Endodermal cell (in vitro differentiated cells): ENCODE measurements around the gene VPS13D. TPM values are rescaled to one million over a fixed set of nuclear protein-coding genes. Genes with fewer than 3 reads are reported as not detected.
A peak's percentile ranks its signal among the peaks of the same experiment; 100 is the strongest.

Experiments used
- DNase-seq: peaks from one replicate; pipeline ENCODE4 v3.0.0-alpha.2; 2017
- H3K27ac ChIP-seq: 2 replicates; pipeline ENCODE4 v1.5.1; 2013; ENCODE audit warnings: mild to moderate bottlenecking, low read depth, low read length, moderate library complexity
- H3K27me3 ChIP-seq: 2 replicates; pipeline ENCODE4 v1.6.1; 2013; ENCODE audit warnings: mild to moderate bottlenecking, low read length, moderate library complexity; ENCODE audit not compliant: insufficient read depth, control insufficient read depth, poor library complexity, severe bottlenecking
- H3K36me3 ChIP-seq: 2 replicates; pipeline ENCODE4 v1.7.0; 2013; ENCODE audit warnings: mild to moderate bottlenecking, low read length, moderate library complexity; ENCODE audit not compliant: control insufficient read depth, insufficient read depth
- H3K4me1 ChIP-seq: one replicate; pipeline ENCODE4 v1.7.0; 2013; ENCODE audit warnings: low read length; ENCODE audit not compliant: control insufficient read depth, insufficient read depth
- H3K4me3 ChIP-seq: 2 replicates; pipeline ENCODE4 v1.5.1; 2013; ENCODE audit warnings: mild to moderate bottlenecking, low read length, moderate library complexity
- H3K9ac ChIP-seq: 2 replicates; pipeline ENCODE4 v1.6.1; 2013; ENCODE audit warnings: mild to moderate bottlenecking, low read length, moderate library complexity; ENCODE audit not compliant: poor library complexity, severe bottlenecking; ENCODE audit errors: extremely low read depth
- H3K9me3 ChIP-seq: 2 replicates; pipeline ENCODE4 v1.6.1; 2013; ENCODE audit warnings: mild to moderate bottlenecking, low read length, moderate library complexity; ENCODE audit not compliant: control insufficient read depth
- H3K27ac Mint-ChIP-seq: 2 replicates; pipeline ENCODE4 v1.8.0; 2020; ENCODE audit warnings: mixed read lengths
- H3K27me3 Mint-ChIP-seq: 2 replicates; pipeline ENCODE4 v1.8.0; 2021; ENCODE audit warnings: mild to moderate bottlenecking, mixed read lengths; ENCODE audit not compliant: insufficient read depth
- H3K36me3 Mint-ChIP-seq: 2 replicates; pipeline ENCODE4 v1.8.0; 2020; ENCODE audit warnings: low read depth, mixed read lengths
- H3K4me1 Mint-ChIP-seq: 2 replicates; pipeline ENCODE4 v1.8.0; 2020; ENCODE audit warnings: mixed read lengths
- H3K4me3 Mint-ChIP-seq: 2 replicates; pipeline ENCODE4 v1.8.0; 2020; ENCODE audit warnings: mild to moderate bottlenecking, moderate library complexity, mixed read lengths
- H3K9me3 Mint-ChIP-seq: 2 replicates; pipeline ENCODE4 v1.8.0; 2020; ENCODE audit warnings: mild to moderate bottlenecking, mixed read lengths
- CTCF ChIP-seq: fragments of 200-600 bp; sonication (generic); conservative IDR thresholded peaks from 2 replicates; pipeline ENCODE4 v1.5.0; 2021; ENCODE audit warnings: antibody characterized with exemption, mild to moderate bottlenecking
- WGBS, 2 experiments: methylation state at CpG; one replicate each; pipeline versions ENCODE4 v1.1.5 to v1.1.7; 2013; ENCODE audit warnings: missing lambda C conversion rate in 2 of 2, mixed read lengths in 1 of 2; ENCODE audit not compliant: insufficient coverage in 1 of 2, insufficient read length in 1 of 2; 5-methylcytosine and 5-hydroxymethylcytosine counted together
- total RNA-seq, 2 donors: library from RNA; stranded (reverse); fragmentation: NEBNext Ultra II Directional in 1 of 2; extraction: Animal tissue kit (Norgen Biotek cat#: 25700) in 1 of 2; gene quantifications; 2 replicates in 1 of 2; 3 replicates in 1 of 2; pipeline ENCODE4 v1.2.1, GENCODE V29; 2021

VPS13D gene
- total RNA-seq, 2 donors from 2014 or later, result 32.5 to 36.7 TPM

- DNase-seq, result no peak
- TF ChIP-seq CTCF, result no peak
- peak overlapping the region; percentile 80 for H3K4me3 Mint-ChIP-seq
- Histone ChIP-seq H3K27me3 (no peaks in the 10 kb centered on the region), H3K9ac (no peak overlapping the region), H3K36me3 (no peaks in the 10 kb centered on the region), H3K9me3 (no peaks in the 10 kb centered on the region), H3K4me3 (no peak overlapping the region), H3K27ac (no peak overlapping the region), H3K4me1 (no peaks in the 10 kb centered on the region)
- peaks cover 10% of the 10 kb centered on the region for H3K9me3 Mint-ChIP-seq
- WGBS, 2 experiments, result 86 to 95% methylated on average over 4 to 7 of the region's 7 CpGs
- no peak overlapping the region for H3K27ac Mint-ChIP-seq
- H3K4me1 Mint-ChIP-seq, result peaks cover 4% of the 10 kb centered on the region
- H3K36me3 Mint-ChIP-seq, result no peaks in the 10 kb centered on the region
- peaks cover 5% of the 10 kb centered on the region for H3K27me3 Mint-ChIP-seq
Observed at GRCh38 chr1:12228979-12229378, 851 bp upstream of the VPS13D start.

GRCh38 chr1:12229386-12229834, 420 bp upstream of the VPS13D start:
- Mint-ChIP-seq H3K27ac (no peak overlapping the region), H3K4me3 (peak overlapping the region; percentile 80), H3K4me1 (peaks cover 4% of the 10 kb centered on the region), H3K27me3 (peaks cover 3% of the 10 kb centered on the region), H3K9me3 (peaks cover 5% of the 10 kb centered on the region), H3K36me3 (no peaks in the 10 kb centered on the region)
- Histone ChIP-seq H3K9ac (no peak overlapping the region), H3K4me3 (no peak overlapping the region), H3K36me3 (no peaks in the 10 kb centered on the region), H3K27me3 (no peaks in the 10 kb centered on the region), H3K9me3 (no peaks in the 10 kb centered on the region), H3K27ac (no peak overlapping the region), H3K4me1 (no peaks in the 10 kb centered on the region)
- WGBS, 2 experiments, result 84 to 93% methylated on average over 8 to 13 of the region's 13 CpGs
- no peak for TF ChIP-seq CTCF
- DNase-seq, result no peak

- H3K27ac ChIP-seq, result no peak overlapping the region
- Mint-ChIP-seq H3K27ac (no peak overlapping the region), H3K36me3 (peaks cover 5% of the 10 kb centered on the region), H3K4me1 (peaks cover 4% of the 10 kb centered on the region), H3K4me3 (peak overlapping the region; percentile 80), H3K9me3 (no peaks in the 10 kb centered on the region), H3K27me3 (peaks cover 2% of the 10 kb centered on the region)
- no peaks in the 10 kb centered on the region for H3K9me3 ChIP-seq
- WGBS, 2 experiments, result 5 to 10% methylated on average over 7 to 36 of the region's 36 CpGs
- peak; percentile 74 for DNase-seq
- no peaks in the 10 kb centered on the region for H3K27me3 ChIP-seq
- TF ChIP-seq CTCF, result no peak
- H3K9ac ChIP-seq, result peak overlapping the region; percentile 49
- no peaks in the 10 kb centered on the region for H3K4me1 ChIP-seq
- H3K4me3 ChIP-seq, result peak overlapping the region; percentile 92
- no peaks in the 10 kb centered on the region for H3K36me3 ChIP-seq
Observed at GRCh38 chr1:12230549-12231275, 882 bp downstream of the VPS13D start.
